SU-DHL-6 (cell line): ENCODE results near the gene CHMP6.
A peak's percentile ranks its signal among the peaks of the same experiment; 100 is the strongest.

Experiments used
- H2AFZ ChIP-seq: fragments of 200-600 bp; sonication (generic); 2 replicates; pipeline ENCODE4 v1.6.1; 2014; ENCODE audit warnings: low read depth, mild to moderate bottlenecking, moderate library complexity, mixed read lengths, antibody characterized with exemption, low read length; ENCODE audit not compliant: severe bottlenecking
- H3F3A ChIP-seq: fragments of 200-600 bp; shearing (Covaris generic); 2 replicates; pipeline ENCODE4 v1.6.0; 2016; ENCODE audit warnings: antibody characterized with exemption, mild to moderate bottlenecking; ENCODE audit not compliant: insufficient read depth
- H3K27ac ChIP-seq: fragments of 200-600 bp; sonication (generic); 2 replicates; pipeline ENCODE4 v1.5.1; 2016; ENCODE audit warnings: low read depth, mild to moderate bottlenecking, low read length, moderate library complexity, mixed read lengths
- H3K27me3 ChIP-seq: fragments of 200-600 bp; sonication (generic), shearing (Covaris generic); 2 replicates; pipeline ENCODE4 v1.6.0; 2014; ENCODE audit warnings: mild to moderate bottlenecking, low read length
- H3K36me3 ChIP-seq: fragments of 200-600 bp; sonication (generic); 2 replicates; pipeline ENCODE4 v1.6.1; 2014; ENCODE audit warnings: mild to moderate bottlenecking, low read length, mixed read lengths
- H3K4me2 ChIP-seq: fragments of 300-600, 200-600 bp; shearing (Covaris generic), sonication (generic); 2 replicates; pipeline ENCODE4 v1.6.0; 2014; ENCODE audit warnings: low read length, low read depth, mild to moderate bottlenecking; ENCODE audit not compliant: poor library complexity, severe bottlenecking
- H3K4me3 ChIP-seq: fragments of 200-600 bp; sonication (generic); 2 replicates; pipeline ENCODE4 v1.5.1; 2014; ENCODE audit warnings: antibody characterized with exemption, low read length, mild to moderate bottlenecking, mixed read lengths; ENCODE audit not compliant: insufficient read depth, poor library complexity, severe bottlenecking
- H3K79me2 ChIP-seq: fragments of 200-600 bp; sonication (generic); 2 replicates; pipeline ENCODE4 v1.6.1; 2014; ENCODE audit warnings: mild to moderate bottlenecking, low read length, moderate library complexity; ENCODE audit not compliant: insufficient read depth
- H3K9ac ChIP-seq: fragments of 200-600 bp; sonication (generic); 2 replicates; pipeline ENCODE4 v1.7.0; 2014; ENCODE audit warnings: mild to moderate bottlenecking, low read length
- H3K9me2 ChIP-seq: fragments of 200-600 bp; sonication (generic); replicated peaks from 2 replicates; pipeline ENCODE4 v1.6.1; 2014; ENCODE audit warnings: low read length; ENCODE audit not compliant: insufficient read depth
- H3K9me3 ChIP-seq: fragments of 200-600 bp; sonication (generic); 2 replicates; pipeline ENCODE4 v1.6.1; 2014; ENCODE audit warnings: low read length, mixed read lengths; ENCODE audit not compliant: insufficient read depth
- H4K20me1 ChIP-seq: fragments of 200-600 bp; sonication (generic); 2 replicates; pipeline ENCODE4 v1.6.1; 2014; ENCODE audit warnings: low read depth, mild to moderate bottlenecking, antibody characterized with exemption, low read length, moderate library complexity, mixed read lengths
- EZH2phosphoT487 ChIP-seq: fragments of 200-600 bp; sonication (generic), shearing (Covaris generic); conservative IDR thresholded peaks from 2 replicates; pipeline ENCODE4 v1.6.1; 2018; ENCODE audit warnings: mild to moderate bottlenecking, antibody characterized with exemption, low read length, moderate library complexity, mixed read lengths
- TF ChIP-seq, protein P1 (sequence below): fragments of 200-600 bp; sonication (generic); IDR thresholded peaks from one replicate; pipeline ENCODE4 v1.5.1; 2017; ENCODE audit warnings: antibody characterized with exemption, mild to moderate bottlenecking, low read length, moderate library complexity; ENCODE audit not compliant: insufficient read depth, poor library complexity, severe bottlenecking

The CHMP6 gene

DNA sequence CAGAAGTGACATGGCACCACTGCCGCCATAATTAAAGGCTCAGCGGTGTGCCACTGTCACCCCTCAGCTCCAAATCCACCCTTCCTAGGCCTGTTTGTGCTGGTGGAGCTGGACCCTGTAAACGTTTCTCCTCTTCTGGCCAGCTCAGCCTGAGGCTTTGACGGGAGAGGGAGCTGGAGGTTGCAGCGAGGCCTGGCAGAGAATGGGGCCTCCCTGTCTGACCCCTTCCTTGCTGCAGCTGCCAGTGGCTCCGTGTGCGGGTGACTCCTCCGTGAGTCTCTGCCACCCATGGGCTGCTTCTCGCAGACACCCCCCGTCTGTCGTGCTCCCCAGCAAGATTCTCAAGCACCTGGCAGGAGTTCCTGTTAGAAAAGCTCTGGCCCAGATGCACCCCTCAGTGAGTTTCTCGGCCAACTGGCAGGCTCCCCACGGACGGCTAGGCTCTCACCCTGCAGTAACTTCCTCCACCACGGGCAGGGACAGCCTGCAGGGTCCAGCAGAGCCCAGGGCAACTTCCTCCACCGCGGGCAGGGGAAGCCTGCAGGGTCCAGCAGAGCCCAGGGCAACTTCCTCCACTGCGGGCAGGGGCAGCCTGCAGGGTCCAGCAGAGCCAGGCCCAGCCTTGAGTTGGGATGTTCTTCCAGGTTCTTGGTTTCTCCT, 4.7 kb upstream of the CHMP6 start:
- Histone ChIP-seq H3K9ac (no peak overlapping the region), H3K9me3 (no peaks in the 10 kb centered on the region), H3K4me2 (no peak overlapping the region), H3K27ac (no peak overlapping the region), H3K79me2 (no peaks in the 10 kb centered on the region), H4K20me1 (no peaks in the 10 kb centered on the region), H3K9me2 (no peaks in the 10 kb centered on the region), H3K36me3 (no peaks in the 10 kb centered on the region), H3F3A (no peaks in the 10 kb centered on the region), H3K27me3 (no peaks in the 10 kb centered on the region), H2AFZ (no peak overlapping the region), H3K4me3 (no peak overlapping the region)
- TF ChIP-seq, protein P1, sequence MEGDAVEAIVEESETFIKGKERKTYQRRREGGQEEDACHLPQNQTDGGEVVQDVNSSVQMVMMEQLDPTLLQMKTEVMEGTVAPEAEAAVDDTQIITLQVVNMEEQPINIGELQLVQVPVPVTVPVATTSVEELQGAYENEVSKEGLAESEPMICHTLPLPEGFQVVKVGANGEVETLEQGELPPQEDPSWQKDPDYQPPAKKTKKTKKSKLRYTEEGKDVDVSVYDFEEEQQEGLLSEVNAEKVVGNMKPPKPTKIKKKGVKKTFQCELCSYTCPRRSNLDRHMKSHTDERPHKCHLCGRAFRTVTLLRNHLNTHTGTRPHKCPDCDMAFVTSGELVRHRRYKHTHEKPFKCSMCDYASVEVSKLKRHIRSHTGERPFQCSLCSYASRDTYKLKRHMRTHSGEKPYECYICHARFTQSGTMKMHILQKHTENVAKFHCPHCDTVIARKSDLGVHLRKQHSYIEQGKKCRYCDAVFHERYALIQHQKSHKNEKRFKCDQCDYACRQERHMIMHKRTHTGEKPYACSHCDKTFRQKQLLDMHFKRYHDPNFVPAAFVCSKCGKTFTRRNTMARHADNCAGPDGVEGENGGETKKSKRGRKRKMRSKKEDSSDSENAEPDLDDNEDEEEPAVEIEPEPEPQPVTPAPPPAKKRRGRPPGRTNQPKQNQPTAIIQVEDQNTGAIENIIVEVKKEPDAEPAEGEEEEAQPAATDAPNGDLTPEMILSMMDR, result no peak

DNA sequence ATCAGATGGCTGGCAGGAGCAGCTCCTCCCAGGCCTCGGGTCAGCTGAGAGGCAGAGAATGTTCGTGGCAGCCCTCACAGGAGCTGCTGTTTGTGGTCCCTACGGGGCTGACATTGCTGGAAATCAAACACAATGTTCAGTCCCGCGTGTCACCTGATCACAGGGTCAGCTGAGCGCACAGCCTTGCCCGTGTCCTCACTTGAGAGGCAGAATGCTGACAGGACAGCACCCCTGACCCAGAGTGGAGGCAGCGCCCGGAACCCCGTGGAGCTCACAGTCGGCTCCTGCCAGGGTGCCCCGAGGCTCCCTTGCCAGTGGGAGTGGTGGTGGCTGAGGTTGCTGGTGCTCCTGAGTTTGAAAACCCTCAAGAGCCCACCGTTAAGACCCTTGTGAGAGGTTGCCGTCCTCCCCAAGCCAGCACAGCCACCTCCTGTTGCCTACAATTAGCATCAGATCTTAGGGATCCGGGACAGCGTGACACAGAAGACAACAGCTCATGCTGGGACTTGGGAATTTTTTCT, 3.6 kb upstream of the CHMP6 start:
- Histone ChIP-seq H3K4me3 (no peak overlapping the region), H3K9ac (no peak overlapping the region), H3K27ac (no peak overlapping the region), H3K9me3 (no peaks in the 10 kb centered on the region), H3K79me2 (0 out of 2 replicates have a peak, but pooled peaks cover 6% of the 10 kb centered on the region), H3K36me3 (no peaks in the 10 kb centered on the region), H3K9me2 (no peaks in the 10 kb centered on the region), H3F3A (no peaks in the 10 kb centered on the region), H2AFZ (no peak overlapping the region), H4K20me1 (no peaks in the 10 kb centered on the region), H3K27me3 (no peaks in the 10 kb centered on the region), H3K4me2 (no peak overlapping the region)
- TF ChIP-seq, protein P1, result no peak
- TF ChIP-seq EZH2phosphoT487, result no peak

DNA sequence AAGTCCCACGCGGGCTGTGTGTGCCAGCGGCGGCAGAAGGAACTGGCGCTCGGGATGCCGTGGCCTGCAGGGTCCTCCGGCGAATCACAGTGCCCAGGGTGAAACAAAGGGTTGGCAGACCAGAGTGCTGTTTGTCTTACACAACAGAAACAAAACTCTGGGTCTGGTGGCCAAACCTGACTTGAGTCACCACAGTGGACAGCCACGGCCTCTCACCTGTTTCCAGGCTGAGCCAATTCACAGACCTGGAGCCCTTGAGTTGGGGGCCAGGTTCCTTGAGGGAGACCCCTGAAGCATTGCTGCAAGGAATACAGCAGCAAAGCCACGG, 2.1 kb upstream of the CHMP6 start:
- TF ChIP-seq, protein P1, result no peak
- TF ChIP-seq EZH2phosphoT487, result no peak
- Histone ChIP-seq H3K27ac (no peak overlapping the region), H3K36me3 (no peaks in the 10 kb centered on the region), H4K20me1 (no peaks in the 10 kb centered on the region), H3K9me3 (no peaks in the 10 kb centered on the region), H3K79me2 (0 out of 2 replicates have a peak, but pooled peaks cover 8% of the 10 kb centered on the region), H3K9ac (no peak overlapping the region), H3K4me2 (peak overlapping the region; percentile 28), H2AFZ (no peak overlapping the region), H3K9me2 (no peaks in the 10 kb centered on the region), H3F3A (no peaks in the 10 kb centered on the region), H3K4me3 (no peak overlapping the region), H3K27me3 (no peaks in the 10 kb centered on the region)
